HG03432 (cell line): ENCODE measurements around the gene YLPM1.

Experiments used
- ATAC-seq: cut with Tn5 transposase; IDR thresholded peaks from one replicate; pipeline ENCODE4 v1.9.1; 2021; ENCODE audit warnings: mild to moderate bottlenecking, moderate library complexity; ENCODE audit not compliant: unreplicated experiment

YLPM1 gene

GRCh38 chr14:74785056-74785613, 22.0 kb downstream of the YLPM1 start:
- ATAC-seq = no peak

GRCh38 chr14:74786796-74787315, 23.7 kb downstream of the YLPM1 start:
- ATAC-seq = no peak

DNA sequence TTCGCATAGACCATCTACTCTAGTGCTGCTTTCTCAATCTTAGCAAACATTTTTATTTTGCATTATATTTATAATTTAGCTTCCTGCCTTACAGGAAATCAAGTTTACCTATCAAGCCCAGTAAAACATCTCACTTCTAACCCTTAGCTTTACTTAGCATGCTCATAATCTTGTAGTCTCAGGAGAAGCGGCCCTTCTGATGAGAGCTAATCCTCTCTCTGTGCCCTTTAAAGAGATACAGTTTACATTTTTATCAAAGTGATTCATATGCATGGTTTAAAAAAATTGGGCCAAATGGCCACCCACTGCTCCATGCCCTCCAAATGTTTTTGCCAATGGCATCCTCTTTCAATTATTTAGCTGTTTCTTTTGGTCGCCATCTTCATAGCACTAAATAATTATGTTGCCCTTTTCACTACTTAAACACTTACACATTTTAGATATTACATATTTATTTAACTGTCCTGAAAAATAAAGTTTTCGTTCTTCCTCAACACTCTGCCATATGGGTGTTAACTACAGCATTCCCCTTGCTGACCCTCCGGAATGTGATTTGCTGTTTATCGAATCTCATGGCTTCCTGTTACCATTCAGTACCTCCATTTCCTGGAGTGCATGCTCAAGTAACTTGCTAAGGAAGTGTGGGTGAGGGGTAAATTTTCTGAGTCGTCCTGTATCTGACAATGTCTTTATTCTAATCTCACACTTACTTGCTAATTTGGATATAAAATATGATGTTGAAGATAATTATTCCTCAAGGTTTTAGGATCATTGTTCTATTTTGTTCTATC, 29.3 kb downstream of the YLPM1 start:
- no peak for ATAC-seq

GRCh38 chr14:74793506-74794155, 30.5 kb downstream of the YLPM1 start:
- ATAC-seq = no peak

- ATAC-seq = no peak
Observed at GRCh38 chr14:74794947-74795346, 31.8 kb downstream of the YLPM1 start.

GRCh38 chr14:74799765-74800164, 36.6 kb downstream of the YLPM1 start:
- ATAC-seq = no peak

DNA sequence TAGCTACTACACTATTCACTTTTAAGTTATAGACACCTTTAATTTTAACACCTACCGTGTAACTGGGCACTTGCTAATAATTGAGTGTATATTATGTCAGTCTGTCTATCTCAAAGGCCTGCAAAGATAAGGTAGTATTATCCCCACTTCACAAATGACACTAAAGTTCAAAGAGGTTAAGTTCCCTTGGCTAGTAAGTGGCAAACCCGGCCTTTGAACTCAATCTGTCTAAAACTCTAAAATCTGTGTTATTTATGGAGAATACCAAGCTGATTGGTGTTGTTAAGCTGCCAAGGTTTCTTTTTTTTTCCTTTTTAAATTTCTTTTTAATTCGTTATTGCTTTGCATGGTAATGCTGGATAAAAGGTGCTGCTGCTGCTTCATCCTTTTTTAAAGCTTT, 37.7 kb downstream of the YLPM1 start:
- no peak for ATAC-seq

- ATAC-seq = no peak
Observed at GRCh38 chr14:74801396-74801795, 38.3 kb downstream of the YLPM1 start.

DNA sequence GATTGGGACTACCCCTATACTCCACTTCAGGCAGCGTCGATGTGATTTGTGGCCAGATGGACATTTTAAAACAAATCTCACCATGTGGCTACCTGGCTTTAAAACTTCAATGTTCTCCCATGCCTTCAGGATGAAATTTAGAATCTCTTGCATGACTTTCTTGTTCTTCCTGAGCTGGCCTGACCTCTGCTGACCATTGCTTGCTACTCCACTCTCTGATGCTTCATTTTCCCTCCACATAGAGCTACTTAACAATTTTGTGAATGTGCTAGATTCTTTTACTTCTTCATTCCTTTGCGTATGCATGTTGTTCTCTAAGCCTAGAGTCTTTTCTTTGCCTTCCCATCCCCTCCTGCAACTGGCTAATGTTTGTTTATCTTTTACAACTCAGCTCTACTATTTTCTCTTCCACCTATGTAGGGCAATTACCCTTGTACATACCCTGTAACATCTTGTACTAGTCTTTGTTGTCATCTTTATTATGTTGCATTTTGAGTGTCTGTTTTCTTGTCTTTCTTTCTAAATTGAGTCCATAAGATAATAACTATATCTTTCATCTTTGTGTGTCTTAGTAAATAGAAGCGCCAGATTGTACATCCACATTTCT, 41.2 kb downstream of the YLPM1 start:
- ATAC-seq = no peak

DNA sequence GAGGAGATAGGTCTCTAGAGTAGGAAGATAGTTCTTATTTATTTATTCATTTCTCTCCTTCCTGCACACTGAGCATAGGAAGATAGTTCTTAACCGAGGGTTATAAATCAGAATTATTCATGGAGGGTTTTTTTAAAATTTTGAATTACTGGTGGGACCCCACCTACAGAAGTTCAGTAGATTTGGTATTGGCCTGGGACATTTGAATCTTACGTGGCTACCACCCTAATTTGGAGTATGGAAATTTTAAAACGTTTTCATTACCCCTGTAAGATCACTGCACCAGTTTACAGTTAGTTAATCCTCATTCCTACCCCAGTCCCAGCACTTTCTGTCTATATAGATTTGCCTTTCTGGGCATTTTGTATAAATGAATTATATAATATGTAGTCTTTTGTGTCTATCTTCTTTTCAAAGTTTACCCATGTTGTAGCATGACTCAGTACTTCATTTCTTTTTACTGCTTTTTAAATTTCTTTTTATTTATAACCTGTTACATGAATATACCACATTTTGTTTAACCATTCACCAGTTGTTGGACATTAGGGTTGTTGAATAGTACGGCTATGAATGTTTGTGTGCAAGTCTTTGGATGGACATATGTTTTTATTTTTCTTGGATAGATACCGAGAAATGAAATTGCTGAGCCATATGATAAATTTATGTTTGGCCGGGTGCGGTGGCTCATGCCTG, 44.9 kb downstream of the YLPM1 start:
- ATAC-seq = no peak

GRCh38 chr14:74816124-74816523, 53.0 kb downstream of the YLPM1 start:
- ATAC-seq = no peak

GRCh38 chr14:74820288-74820687, 57.2 kb downstream of the YLPM1 start:
- no peak for ATAC-seq

DNA sequence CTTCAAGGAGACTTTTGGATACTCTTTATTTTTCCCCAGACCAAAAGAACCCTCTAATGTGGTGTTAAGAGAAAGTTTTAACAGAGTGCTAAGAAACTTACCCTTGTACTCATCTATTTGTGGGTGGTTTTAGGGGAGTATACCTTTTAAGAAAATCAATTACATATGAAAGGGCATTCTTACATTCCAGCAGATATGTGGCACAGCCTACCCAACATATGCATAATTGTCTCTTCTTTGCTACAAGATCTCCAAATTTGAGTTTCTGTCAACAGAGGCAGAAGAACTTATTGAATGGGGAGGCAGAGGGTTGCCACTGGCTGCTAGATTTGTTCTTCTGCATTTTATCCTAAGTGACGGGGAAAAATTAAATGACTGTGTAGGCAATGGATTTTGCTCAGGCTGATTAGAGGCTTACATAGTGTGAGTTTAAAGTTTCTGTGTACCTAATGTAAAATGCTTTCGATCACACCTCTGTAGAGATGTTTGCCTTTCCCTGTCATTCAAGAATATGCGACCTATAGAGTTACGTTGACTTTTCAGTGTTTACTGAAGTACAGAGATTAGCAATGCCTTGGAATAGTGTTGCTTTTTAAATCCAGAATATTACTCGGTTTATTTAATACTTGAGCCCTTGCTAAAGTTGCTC, 58.3 kb downstream of the YLPM1 start:
- ATAC-seq = no peak

DNA sequence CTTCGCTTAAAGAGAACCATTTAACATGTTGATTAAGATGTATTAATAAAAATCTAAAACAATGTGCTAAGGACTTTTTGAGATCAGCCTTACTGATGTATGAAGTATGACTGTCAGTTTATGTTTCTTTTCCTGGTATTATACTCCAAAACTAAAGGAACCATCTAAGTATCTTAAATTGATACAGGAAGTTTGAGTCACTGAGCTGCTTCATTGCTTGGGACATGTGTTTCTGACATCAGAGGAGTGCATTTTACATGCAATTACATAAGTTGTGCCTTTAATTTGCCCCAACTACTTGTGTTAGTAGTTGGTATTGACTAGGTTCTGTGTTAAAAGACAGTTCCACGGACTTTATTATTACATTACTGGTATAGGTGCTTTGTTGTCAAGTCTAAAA, 61.9 kb downstream of the YLPM1 start:
- no peak for ATAC-seq

- ATAC-seq = no peak
Observed at GRCh38 chr14:74826574-74826973, 63.5 kb downstream of the YLPM1 start.

- no peak for ATAC-seq
Observed at GRCh38 chr14:74829251-74829650, 66.1 kb downstream of the YLPM1 start.

DNA sequence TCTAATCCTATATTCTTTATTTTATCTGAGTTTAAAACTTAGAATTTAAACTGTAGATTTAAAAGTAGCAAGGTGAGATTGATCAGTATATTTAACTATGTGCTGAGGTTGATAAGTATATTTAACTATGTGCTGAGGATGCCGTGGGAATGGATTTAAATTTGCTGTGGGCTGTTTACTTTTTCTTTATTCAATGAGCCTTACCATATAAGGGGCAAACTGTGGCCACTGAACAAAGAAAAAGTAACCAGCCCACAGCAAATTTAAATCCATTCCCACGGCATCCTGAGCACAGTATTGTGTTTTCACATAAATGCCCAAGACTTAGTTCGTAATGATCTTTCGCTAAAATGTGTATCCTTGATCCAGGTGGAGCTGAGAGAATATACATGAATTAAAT, 69.7 kb downstream of the YLPM1 start:
- ATAC-seq = no peak

- ATAC-seq = no peak
Observed at GRCh38 chr14:74834692-74835392, 71.7 kb downstream of the YLPM1 start.

- ATAC-seq = no peak
Observed at GRCh38 chr14:74835645-74836250, 72.6 kb downstream of the YLPM1 start.
